Trophoblast cell (in vitro differentiated cells and primary cell): Measurements from ENCODE around the gene KIAA1328.

Source experiments
- DNase-seq, 2 donors: peaks; one replicate each; pipeline ENCODE4 v3.0.0-alpha.2; 2016
- H2AFZ ChIP-seq: 2 replicates; pipeline ENCODE4 v1.6.1; 2013; ENCODE audit warnings: low read length, moderate library complexity, mild to moderate bottlenecking; ENCODE audit not compliant: insufficient read depth, poor library complexity
- H2AK5ac ChIP-seq: 2 replicates; pipeline ENCODE4 v1.6.1; 2013; ENCODE audit warnings: mild to moderate bottlenecking, low read length
- H2BK120ac ChIP-seq: 2 replicates; pipeline ENCODE4 v1.6.1; 2013; ENCODE audit warnings: low read length, mild to moderate bottlenecking, moderate library complexity; ENCODE audit not compliant: insufficient read depth, poor library complexity
- H2BK12ac ChIP-seq: 2 replicates; pipeline ENCODE4 v1.6.1; 2013; ENCODE audit warnings: mild to moderate bottlenecking, low read length, moderate library complexity
- H2BK5ac ChIP-seq: 2 replicates; pipeline ENCODE4 v1.6.1; 2013; ENCODE audit warnings: low read length, low read depth, moderate library complexity, mild to moderate bottlenecking; ENCODE audit not compliant: poor library complexity
- H3K14ac ChIP-seq: 2 replicates; pipeline ENCODE4 v1.6.1; 2013; ENCODE audit warnings: mild to moderate bottlenecking, low read length
- H3K18ac ChIP-seq: 2 replicates; pipeline ENCODE4 v1.6.1; 2013; ENCODE audit warnings: mild to moderate bottlenecking, low read length
- H3K23ac ChIP-seq: 2 replicates; pipeline ENCODE4 v1.6.1; 2013; ENCODE audit warnings: low read length
- H3K27ac ChIP-seq: 2 replicates; pipeline ENCODE4 v1.5.1; 2013; ENCODE audit warnings: low read depth, mild to moderate bottlenecking, inconsistent platforms, low read length, moderate library complexity
- H3K27me3 ChIP-seq: 2 replicates; pipeline ENCODE4 v1.6.1; 2013; ENCODE audit warnings: inconsistent platforms, mild to moderate bottlenecking, low read length, moderate library complexity; ENCODE audit not compliant: insufficient read depth
- H3K36me3 ChIP-seq, 2 experiments: 1 replicate in 1 of 2; 2 replicates in 1 of 2; pipeline ENCODE4 v1.6.1; 2013; ENCODE audit warnings: low read length in 2 of 2, mild to moderate bottlenecking in 2 of 2, moderate library complexity in 1 of 2; ENCODE audit not compliant: insufficient read depth in 2 of 2, control insufficient read depth in 1 of 2
- H3K4ac ChIP-seq: 2 replicates; pipeline ENCODE4 v1.6.1; 2013; ENCODE audit warnings: low read depth, mild to moderate bottlenecking, low read length, moderate library complexity
- H3K4me1 ChIP-seq, 2 experiments: 1 replicate in 1 of 2; 2 replicates in 1 of 2; pipeline ENCODE4 v1.6.1; 2013; ENCODE audit warnings: low read length in 2 of 2, mild to moderate bottlenecking in 2 of 2, moderate library complexity in 1 of 2; ENCODE audit not compliant: insufficient read depth in 2 of 2, control insufficient read depth in 1 of 2
- H3K4me2 ChIP-seq: 2 replicates; pipeline ENCODE4 v1.6.1; 2013; ENCODE audit warnings: inconsistent platforms, mild to moderate bottlenecking, low read length, moderate library complexity
- H3K4me3 ChIP-seq: 2 replicates; pipeline ENCODE4 v1.5.1; 2013; ENCODE audit warnings: mild to moderate bottlenecking, low read depth, low read length, inconsistent platforms
- H3K79me1 ChIP-seq: one replicate; pipeline ENCODE4 v1.6.1; 2013; ENCODE audit warnings: low read length
- H3K79me2 ChIP-seq: 2 replicates; pipeline ENCODE4 v1.6.1; 2013; ENCODE audit warnings: low read length, mild to moderate bottlenecking; ENCODE audit not compliant: control insufficient read depth, insufficient read depth, poor library complexity
- H3K9ac ChIP-seq: 2 replicates; pipeline ENCODE4 v1.6.1; 2013; ENCODE audit warnings: mild to moderate bottlenecking, low read length
- H3K9me3 ChIP-seq: 2 replicates; pipeline ENCODE4 v1.6.1; 2013; ENCODE audit warnings: low read depth, mild to moderate bottlenecking, control low read depth, inconsistent platforms, low read length; ENCODE audit not compliant: insufficient read depth
- H4K12ac ChIP-seq: 2 replicates; pipeline ENCODE4 v1.6.1; 2013; ENCODE audit warnings: low read depth, mild to moderate bottlenecking, low read length, moderate library complexity
- H4K8ac ChIP-seq: 2 replicates; pipeline ENCODE4 v1.6.1; 2013; ENCODE audit warnings: low read depth, mild to moderate bottlenecking, low read length, moderate library complexity
- H4K91ac ChIP-seq: one replicate; pipeline ENCODE4 v1.6.1; 2013; ENCODE audit warnings: low read depth, mild to moderate bottlenecking, low read length, moderate library complexity
- WGBS: extraction: QIAGEN DNeasy Blood & Tissue Kit; methylation state at CpG from one replicate; pipeline ENCODE4 v1.1.7; 2013; ENCODE audit warnings: missing lambda C conversion rate; ENCODE audit not compliant: insufficient read length, insufficient coverage; ENCODE audit errors: extremely low coverage; 5-methylcytosine and 5-hydroxymethylcytosine counted together

KIAA1328 gene

GRCh38 chr18:37139876-37140275, 310.9 kb downstream of the KIAA1328 start:
- no peak overlapping the region for H4K91ac ChIP-seq

GRCh38 chr18:37144921-37145320, 316.0 kb downstream of the KIAA1328 start:
- H3K79me2 ChIP-seq, result no peaks in the 10 kb centered on the region
- no peak overlapping the region for H3K27ac ChIP-seq
- no peak overlapping the region for H2AFZ ChIP-seq
- H2AK5ac ChIP-seq, result no peak overlapping the region
- no peak overlapping the region for H3K4me3 ChIP-seq
- no peaks in the 10 kb centered on the region for H3K27me3 ChIP-seq
- no peak overlapping the region for H3K14ac ChIP-seq
- DNase-seq, result no peak
- H3K9ac ChIP-seq, result no peak overlapping the region
- no peak overlapping the region for H4K12ac ChIP-seq
- H3K79me1 ChIP-seq, result no peaks in the 10 kb centered on the region
- WGBS, result no CpG with 5 or more reads among the region's 4 CpGs
- no peak overlapping the region for H2BK12ac ChIP-seq
- no peak overlapping the region for H4K8ac ChIP-seq
- no peak overlapping the region for H3K4ac ChIP-seq
- no peaks in the 10 kb centered on the region for H3K4me1 ChIP-seq
- no peak overlapping the region for H2BK120ac ChIP-seq
- H3K18ac ChIP-seq, result no peak overlapping the region
- no peak overlapping the region for H3K4me2 ChIP-seq
- H3K36me3 ChIP-seq, result no peaks in the 10 kb centered on the region
- H3K23ac ChIP-seq, result no peak overlapping the region
- no peak overlapping the region for H2BK5ac ChIP-seq
- H3K9me3 ChIP-seq, result no peaks in the 10 kb centered on the region
- no peak overlapping the region for H4K91ac ChIP-seq

More at GRCh38 chr18:37139876-37140275, 310.9 kb downstream of the KIAA1328 start:
- Histone ChIP-seq H3K18ac (no peak overlapping the region), H2AK5ac (no peak overlapping the region), H3K27ac (no peak overlapping the region), H3K4me3 (no peak overlapping the region), H3K4me2 (no peak overlapping the region), H3K36me3 (no peaks in the 10 kb centered on the region), H3K9ac (no peak overlapping the region), H4K8ac (no peak overlapping the region), H2BK120ac (no peak overlapping the region), H3K27me3 (no peaks in the 10 kb centered on the region), H2AFZ (no peak overlapping the region), H3K4me1 (no peaks in the 10 kb centered on the region), H3K9me3 (no peaks in the 10 kb centered on the region), H4K12ac (no peak overlapping the region), H2BK5ac (no peak overlapping the region), H3K23ac (no peak overlapping the region), H3K79me2 (no peaks in the 10 kb centered on the region), H3K79me1 (no peaks in the 10 kb centered on the region), H3K4ac (no peak overlapping the region), H3K14ac (no peak overlapping the region), H2BK12ac (no peak overlapping the region)
- no peak for DNase-seq
- WGBS, result no CpG with 5 or more reads among the region's 1 CpG

DNA sequence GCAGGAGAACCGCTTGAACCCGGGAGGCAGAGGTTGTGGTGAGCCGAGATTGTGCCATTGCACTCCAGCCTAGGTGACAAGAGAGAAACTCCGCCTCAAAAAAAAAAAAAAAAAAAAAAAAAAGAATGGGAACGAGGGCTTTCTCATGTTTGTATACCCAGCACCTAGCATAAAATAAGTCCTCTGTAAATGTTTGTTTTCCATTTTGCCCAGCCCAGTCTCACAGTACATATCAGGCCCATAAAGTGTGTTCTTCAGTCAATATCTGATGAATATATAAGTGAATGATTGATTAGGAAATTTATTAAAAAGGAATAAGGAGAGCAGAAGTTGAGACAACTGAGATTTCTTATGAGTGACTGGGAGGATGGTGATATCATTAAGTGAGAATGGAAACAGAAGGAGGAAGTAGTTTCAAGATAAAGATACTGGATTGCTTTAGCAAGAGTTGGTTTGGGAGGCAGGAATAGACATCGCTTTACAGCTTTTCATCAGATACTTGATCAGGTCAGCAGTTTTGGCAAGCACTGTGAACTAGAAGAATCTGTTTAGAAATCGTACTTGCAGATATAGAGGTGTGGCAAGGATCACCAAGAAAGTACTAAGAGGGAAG, 327.5 kb downstream of the KIAA1328 start:
- Histone ChIP-seq H3K4me3 (no peak overlapping the region), H4K8ac (no peak overlapping the region), H2AK5ac (no peak overlapping the region), H3K36me3 (peaks cover 0 to 1% of the 10 kb centered on the region in 2 experiments), H2BK5ac (no peak overlapping the region), H3K27ac (no peak overlapping the region), H3K23ac (no peak overlapping the region), H3K9me3 (no peaks in the 10 kb centered on the region), H2BK120ac (no peak overlapping the region), H3K79me2 (no peaks in the 10 kb centered on the region), H4K91ac (no peak overlapping the region), H3K4ac (no peak overlapping the region), H3K4me2 (no peak overlapping the region), H2AFZ (no peak overlapping the region), H3K4me1 (no peaks in the 10 kb centered on the region), H2BK12ac (no peak overlapping the region), H4K12ac (no peak overlapping the region), H3K14ac (no peak overlapping the region), H3K27me3 (no peaks in the 10 kb centered on the region), H3K9ac (no peak overlapping the region), H3K79me1 (no peaks in the 10 kb centered on the region), H3K18ac (no peak overlapping the region)
- WGBS, result no CpG with 5 or more reads among the region's 7 CpGs
- no peak for DNase-seq

DNA sequence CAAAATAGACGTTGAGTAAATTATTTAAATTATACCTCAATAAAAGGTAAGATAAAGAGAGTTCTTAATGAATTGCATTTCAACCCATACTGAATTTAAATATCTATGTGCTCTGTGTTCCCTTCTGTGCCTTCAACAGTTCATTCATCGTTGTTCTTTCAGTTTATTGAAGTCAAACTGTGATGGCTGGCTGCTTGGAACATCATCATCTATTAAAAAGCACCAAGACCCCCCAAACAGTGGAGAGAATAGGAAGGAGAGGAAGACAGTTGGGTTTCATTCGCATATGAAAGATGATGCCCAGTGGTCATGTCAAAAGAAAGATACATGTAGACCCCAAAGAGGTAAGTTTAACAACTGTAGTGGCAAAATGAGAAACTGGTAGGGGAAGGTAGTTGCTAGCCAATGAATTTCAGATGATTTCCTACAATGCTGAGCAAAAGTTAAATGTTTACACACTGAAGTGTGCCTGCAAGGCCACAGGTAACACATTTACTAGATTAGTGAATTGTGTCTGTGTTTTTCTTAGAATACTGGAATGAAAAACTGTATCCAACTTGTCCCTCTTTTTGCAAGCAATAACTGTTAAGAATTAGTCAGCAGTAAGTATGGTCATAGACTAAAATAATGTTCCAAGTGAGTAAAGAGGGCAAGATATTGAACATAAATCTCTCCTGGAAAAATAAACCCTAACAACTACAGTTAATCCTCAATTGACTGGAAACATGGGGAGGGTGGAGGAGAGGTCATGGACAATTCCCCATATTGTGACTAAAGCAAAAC, 331.3 kb downstream of the KIAA1328 start:
- Histone ChIP-seq H3K23ac (no peak overlapping the region), H3K36me3 (no peaks in the 10 kb centered on the region), H4K12ac (no peak overlapping the region), H3K4me3 (no peak overlapping the region), H3K4me1 (no peaks in the 10 kb centered on the region), H3K27me3 (no peaks in the 10 kb centered on the region), H2AK5ac (no peak overlapping the region), H3K9me3 (no peaks in the 10 kb centered on the region), H3K18ac (no peak overlapping the region), H4K91ac (no peak overlapping the region), H3K79me2 (no peaks in the 10 kb centered on the region), H4K8ac (no peak overlapping the region), H2BK120ac (no peak overlapping the region), H3K4me2 (no peak overlapping the region), H3K4ac (no peak overlapping the region), H3K14ac (no peak overlapping the region), H3K27ac (no peak overlapping the region), H3K9ac (no peak overlapping the region), H3K79me1 (no peaks in the 10 kb centered on the region), H2BK12ac (no peak overlapping the region), H2BK5ac (no peak overlapping the region), H2AFZ (no peak overlapping the region)
- DNase-seq, result no peak
- WGBS, result no CpG with 5 or more reads among the region's 3 CpGs
